ENCODE measurements around the gene MBNL3. TPM values are rescaled to one million over a fixed set of nuclear protein-coding genes. Genes with fewer than 3 reads are reported as not detected.

The MBNL3 gene
- total and polyA plus RNA-seq, 2 donors (not counting 3 experiments of a cell fraction or from before 2014, with no cell fraction given), result 1.8 to 5.6 TPM

- dilution Hi-C loops (cut with MboI; ENCODE audit: extremely low pct_ligation_motif_present, low sequenced_read_pairs) (no loop called here), intact Hi-C loops (cut with micrococcal nuclease) (no loop called here)
- Histone ChIP-seq H3K9me1 (replicated peaks; ENCODE audit: control insufficient read depth, extremely low read depth, insufficient read depth, low read length) (no peaks in the 10 kb centered on the region), H3K79me2 (ENCODE audit: control insufficient read depth, insufficient read depth, low read length) (no peaks in the 10 kb centered on the region), H3K27ac (ENCODE audit: insufficient read depth, low read depth, low read length) (no peak overlapping the region), H3K4me3 (replicated peaks in 1 of 3; ENCODE audit: insufficient read depth in 1 of 3, low read depth in 1 of 3, low read length in 3 of 3) (no peak overlapping the region), H2AFZ (ENCODE audit: low read depth, low read length) (no peak overlapping the region), H3K27me3 (ENCODE audit: control insufficient read depth in 2 of 2, insufficient read depth in 2 of 2, low read length in 2 of 2) (no peaks in the 10 kb centered on the region), H4K20me1 (replicated peaks; ENCODE audit: control insufficient read depth, extremely low read depth, insufficient read depth, low read length) (no peaks in the 10 kb centered on the region), H3K36me3 (ENCODE audit: control insufficient read depth in 2 of 2, extremely low read depth in 1 of 2, insufficient read depth in 2 of 2, low read length in 2 of 2) (no peaks in the 10 kb centered on the region), H3K4me1 (ENCODE audit: control insufficient read depth, extremely low read depth, insufficient read depth, low read length) (no peaks in the 10 kb centered on the region), H3K9ac (replicated peaks; ENCODE audit: extremely low read depth, insufficient read depth, low read length) (no peak overlapping the region), H3K4me2 (ENCODE audit: insufficient read depth, low read length) (no peak overlapping the region), H3K9me3 (replicated peaks; ENCODE audit: control insufficient read depth, insufficient read depth, low read length) (no peaks in the 10 kb centered on the region)
- POLR2A ChIA-PET, result no interaction called here
- DNase-seq (ENCODE audit: low read depth, low spot score), result no peak
- CTCF ChIA-PET, result no interaction called here
- no TSS peak for BruUV-seq (replicated peaks)
- FAIRE-seq, result no peak
- TF ChIP-seq POLR2AphosphoS5 (IDR thresholded peaks at IDR 0.05; ENCODE audit: insufficient read depth, low read depth, low read length) (no peak), MYC (IDR thresholded peaks at IDR 0.05; ENCODE audit: low read depth, low read length) (no peak), GATA2 (IDR thresholded peaks at IDR 0.05; ENCODE audit: insufficient read depth, insufficient read length, low read depth, low read length) (no peak), MAX (IDR thresholded peaks at IDR 0.05; ENCODE audit: insufficient read depth, insufficient read length) (no peak), POLR2A (IDR thresholded peaks at IDR 0.05; ENCODE audit: low read depth, low read length) (no peak), EZH2 (IDR thresholded peaks at IDR 0.05; ENCODE audit: borderline replicate concordance, low read depth, low read length, severe bottlenecking) (no peak), FOS (IDR thresholded peaks at IDR 0.05; ENCODE audit: borderline replicate concordance, insufficient read depth, low read length) (no peak), CTCF (IDR thresholded peaks at IDR 0.05; ENCODE audit: extremely low read depth in 1 of 2, insufficient read depth in 1 of 2, low read depth in 1 of 2, low read length in 2 of 2) (no peak), JUN (IDR thresholded peaks at IDR 0.05; ENCODE audit: borderline replicate concordance, insufficient read depth, insufficient read length, low read depth) (no peak)
Measured at GRCh38 chrX:132364313-132364712, 124.5 kb downstream of the MBNL3 start.
